GM23248 (cell line): ENCODE measurements around the gene MAG. TPM values are rescaled to one million over a fixed set of nuclear protein-coding genes. Genes with fewer than 3 reads are reported as not detected.

Source experiments
- DNase-seq: peaks from one replicate; pipeline ENCODE4 v3.0.0-alpha.2; 2015
- H2AFZ ChIP-seq: fragments of 200-600 bp; sonication (generic); 2 replicates; pipeline ENCODE4 v1.6.1; 2016; ENCODE audit warnings: antibody characterized with exemption
- H3F3A ChIP-seq: fragments of 200-600 bp; sonication (generic); 2 replicates; pipeline ENCODE4 v1.6.1; 2016; ENCODE audit warnings: mild to moderate bottlenecking, antibody characterized with exemption, mixed run types; ENCODE audit not compliant: insufficient read depth
- H3K27ac ChIP-seq: fragments of 200-600 bp; sonication (generic); 2 replicates; pipeline ENCODE4 v1.5.1; 2016; ENCODE audit warnings: mild to moderate bottlenecking
- H3K27me3 ChIP-seq: fragments of 200-600 bp; sonication (generic); replicated peaks from 2 replicates; pipeline ENCODE4 v1.6.1; 2016; ENCODE audit warnings: mild to moderate bottlenecking; ENCODE audit not compliant: insufficient read depth
- H3K36me3 ChIP-seq: fragments of 200-600 bp; sonication (generic); 2 replicates; pipeline ENCODE4 v1.6.1; 2016; ENCODE audit warnings: low read depth, mild to moderate bottlenecking
- H3K4me1 ChIP-seq: fragments of 200-600 bp; sonication (generic); 2 replicates; pipeline ENCODE4 v1.6.1; 2016; ENCODE audit warnings: mild to moderate bottlenecking; ENCODE audit not compliant: insufficient read depth
- H3K4me2 ChIP-seq: fragments of 200-600 bp; sonication (generic); one replicate; pipeline ENCODE4 v1.6.1; 2016; ENCODE audit warnings: mild to moderate bottlenecking; ENCODE audit not compliant: unreplicated experiment
- H3K4me3 ChIP-seq: fragments of 200-600 bp; sonication (generic); 2 replicates; pipeline ENCODE4 v1.5.1; 2016; ENCODE audit warnings: mild to moderate bottlenecking
- H3K79me2 ChIP-seq: fragments of 200-600 bp; sonication (generic); 2 replicates; pipeline ENCODE4 v1.6.1; 2016; ENCODE audit warnings: mild to moderate bottlenecking; ENCODE audit not compliant: insufficient read depth
- H3K9ac ChIP-seq: fragments of 200-600 bp; sonication (generic); 2 replicates; pipeline ENCODE4 v1.6.1; 2016; ENCODE audit warnings: mild to moderate bottlenecking
- H3K9me2 ChIP-seq: fragments of 200-600 bp; sonication (generic); 2 replicates; pipeline ENCODE4 v1.6.1; 2016; ENCODE audit warnings: mixed run types, mild to moderate bottlenecking, moderate library complexity; ENCODE audit not compliant: insufficient read depth
- H3K9me3 ChIP-seq: fragments of 200-600 bp; sonication (generic); one replicate; pipeline ENCODE4 v1.6.1; 2017; ENCODE audit warnings: low read depth
- H4K20me1 ChIP-seq: fragments of 200-600 bp; sonication (generic); 2 replicates; pipeline ENCODE4 v1.6.0; 2016; ENCODE audit not compliant: insufficient read depth
- EZH2 ChIP-seq: fragments of 200-600 bp; sonication (generic); IDR thresholded peaks from 2 replicates; pipeline ENCODE4 v1.6.1; 2018; ENCODE audit warnings: antibody characterized with exemption, mild to moderate bottlenecking; ENCODE audit not compliant: insufficient read depth, poor library complexity, severe bottlenecking
- EZH2phosphoT487 ChIP-seq: fragments of 200-600 bp; sonication (generic); IDR thresholded peaks from 2 replicates; pipeline ENCODE4 v1.6.1; 2018; ENCODE audit warnings: antibody characterized with exemption, moderate library complexity, mild to moderate bottlenecking, low read depth; ENCODE audit not compliant: insufficient read depth
- WGBS, 2 experiments: methylation state at CpG; one replicate each; pipeline ENCODE4 v1.1.6; 2015 to 2017; ENCODE audit warnings: low lambda C conversion rate in 2 of 2, low coverage in 1 of 2; ENCODE audit errors: missing lambda C conversion rate in 2 of 2; 5-methylcytosine and 5-hydroxymethylcytosine counted together
- in situ Hi-C: fragments of 300-500 bp; cut with MboI; formaldehyde crosslinking; loops from 2 replicates; pipeline ENCODE4 v1.15.0; 2020
- polyA plus RNA-seq: library from polyadenylated mRNA; unstranded; fragments of >200 nt; fragmentation: Nextera tagmentation; extraction: Ambion mirVana; gene quantifications from 2 replicates; pipeline ENCODE4 v1.2.1, GENCODE V29; 2016
- total RNA-seq: library from RNA; depleted of rRNA; stranded (reverse); fragments of >200 nt; shearing (Covaris generic); gene quantifications from 2 replicates; pipeline ENCODE4 v1.2.3, GENCODE V29; 2014

Gene MAG
- total and polyA plus RNA-seq, 2 experiments from 2014 or later = not detected

DNA sequence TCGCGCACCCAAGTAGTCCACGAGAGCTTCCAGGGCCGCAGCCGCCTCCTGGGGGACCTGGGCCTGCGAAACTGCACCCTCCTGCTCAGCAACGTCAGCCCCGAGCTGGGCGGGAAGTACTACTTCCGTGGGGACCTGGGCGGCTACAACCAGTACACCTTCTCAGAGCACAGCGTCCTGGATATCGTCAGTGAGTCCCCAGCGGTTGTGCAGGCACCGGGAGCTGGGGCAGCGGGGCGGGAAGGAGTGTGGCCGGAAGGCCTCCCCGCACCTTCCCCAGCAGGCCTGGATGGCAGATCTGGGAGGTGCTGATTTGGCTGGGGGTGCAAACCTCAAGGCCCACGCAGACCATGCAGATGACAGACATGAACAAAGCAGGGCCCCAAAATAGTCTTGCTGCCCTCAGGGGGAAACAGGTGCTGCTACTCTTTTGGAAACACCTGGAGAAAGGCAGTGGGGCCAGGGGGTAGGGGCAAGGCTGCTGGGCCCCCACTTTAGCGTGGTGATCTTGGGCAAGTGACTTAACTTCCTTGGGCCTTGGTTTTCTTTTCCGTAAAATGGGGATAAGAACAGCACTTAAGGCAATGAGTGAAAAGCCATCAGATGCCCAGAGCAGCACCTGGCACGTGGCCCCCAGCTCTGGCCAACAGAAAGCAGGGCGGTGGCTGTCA lies 4.0 kb downstream of the MAG start:
- in situ Hi-C loops = no loop called here
- Histone ChIP-seq H3K9me3 (no peaks in the 10 kb centered on the region), H3K27me3 (peaks cover 32% of the 10 kb centered on the region), H4K20me1 (no peaks in the 10 kb centered on the region), H3K4me2 (no peak overlapping the region), H3K9me2 (no peaks in the 10 kb centered on the region), H3K4me1 (peaks cover 8% of the 10 kb centered on the region; the same call in 1 of the 2 replicates), H3K27ac (no peak overlapping the region), H3K79me2 (no peaks in the 10 kb centered on the region), H3K36me3 (no peaks in the 10 kb centered on the region), H3F3A (no peaks in the 10 kb centered on the region), H3K9ac (no peak overlapping the region), H2AFZ (no peak overlapping the region), H3K4me3 (no peak overlapping the region)
- TF ChIP-seq EZH2phosphoT487 = no peak
- TF ChIP-seq EZH2 = no peak
- 60 to 63% methylated on average over 21 to 24 of the region's 24 CpGs for WGBS, 2 experiments
- no peak for DNase-seq

DNA sequence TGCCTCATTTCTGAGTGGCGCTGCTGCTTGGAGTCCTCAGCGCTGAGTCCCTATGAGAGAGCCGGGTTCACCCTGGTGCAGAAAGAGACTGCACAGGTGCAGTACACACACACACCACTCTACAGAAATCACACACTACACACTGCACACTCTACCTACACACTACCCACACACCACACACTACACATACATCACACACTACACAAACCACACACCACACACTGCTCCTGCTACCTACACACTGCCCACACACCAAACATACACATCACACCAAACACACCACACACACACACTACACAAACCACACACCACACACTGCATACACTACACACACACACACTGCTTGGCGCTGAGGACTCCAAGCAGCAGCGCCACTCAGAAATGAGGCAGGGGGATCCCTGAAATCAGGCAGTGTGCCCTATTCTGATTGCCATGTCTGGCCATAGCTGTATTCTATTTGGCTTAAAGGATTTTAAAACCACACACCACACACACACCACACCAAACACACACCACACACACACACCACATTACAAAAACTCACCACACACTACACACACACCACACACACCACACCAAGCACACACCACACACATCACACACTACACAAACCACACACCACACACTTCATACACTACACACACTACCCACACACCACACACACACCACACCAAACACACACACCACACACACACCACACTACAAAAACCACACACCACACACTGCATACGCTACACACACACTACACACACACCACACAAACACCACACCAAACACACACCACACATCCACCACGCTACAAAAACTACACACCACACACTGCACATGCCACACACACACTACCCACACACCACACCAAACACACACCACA lies 4.9 kb downstream of the MAG start:
- H3K9me2 ChIP-seq = no peaks in the 10 kb centered on the region
- H3K27me3 ChIP-seq = peaks cover 32% of the 10 kb centered on the region
- no peak for DNase-seq
- no peak overlapping the region for H2AFZ ChIP-seq
- H3K79me2 ChIP-seq = no peaks in the 10 kb centered on the region
- H4K20me1 ChIP-seq = no peaks in the 10 kb centered on the region
- H3K9ac ChIP-seq = no peak overlapping the region
- H3K9me3 ChIP-seq = no peaks in the 10 kb centered on the region
- H3K27ac ChIP-seq = no peak overlapping the region
- no peaks in the 10 kb centered on the region for H3F3A ChIP-seq
- H3K36me3 ChIP-seq = no peaks in the 10 kb centered on the region
- in situ Hi-C loops = no loop called here
- H3K4me1 ChIP-seq = peaks cover 8% of the 10 kb centered on the region; the same call in 1 of the 2 replicates
- TF ChIP-seq EZH2 = no peak
- no peak for TF ChIP-seq EZH2phosphoT487
- H3K4me3 ChIP-seq = no peak overlapping the region
- 87 to 88% methylated on average over 7 of the region's 7 CpGs for WGBS, 2 experiments
- no peak overlapping the region for H3K4me2 ChIP-seq

DNA sequence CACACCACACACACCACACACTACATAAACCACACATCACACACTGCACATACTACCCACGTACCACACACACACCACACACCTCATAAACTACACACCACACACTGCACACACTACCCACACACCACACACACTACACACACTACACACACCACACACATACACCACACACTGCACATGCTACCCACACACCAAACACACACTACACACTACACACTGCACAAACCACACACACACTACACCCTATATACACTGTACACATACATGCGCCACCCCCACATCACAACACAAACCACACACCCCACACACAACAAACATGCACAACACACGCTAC lies 5.5 kb downstream of the MAG start:
- Histone ChIP-seq H3K27ac (no peak overlapping the region), H3K9me3 (no peaks in the 10 kb centered on the region), H2AFZ (no peak overlapping the region), H3K9me2 (no peaks in the 10 kb centered on the region), H3K4me3 (no peak overlapping the region), H3K9ac (no peak overlapping the region), H3K27me3 (peaks cover 26% of the 10 kb centered on the region), H3K36me3 (no peaks in the 10 kb centered on the region), H3K79me2 (no peaks in the 10 kb centered on the region), H3F3A (no peaks in the 10 kb centered on the region), H3K4me2 (no peak overlapping the region), H4K20me1 (no peaks in the 10 kb centered on the region), H3K4me1 (peaks cover 8% of the 10 kb centered on the region; the same call in 1 of the 2 replicates)
- WGBS, 2 experiments = 63 to 64% methylated on average over 3 of the region's 3 CpGs
- no peak for DNase-seq
- in situ Hi-C loops = no loop called here
- TF ChIP-seq EZH2 (no peak), EZH2phosphoT487 (no peak)

DNA sequence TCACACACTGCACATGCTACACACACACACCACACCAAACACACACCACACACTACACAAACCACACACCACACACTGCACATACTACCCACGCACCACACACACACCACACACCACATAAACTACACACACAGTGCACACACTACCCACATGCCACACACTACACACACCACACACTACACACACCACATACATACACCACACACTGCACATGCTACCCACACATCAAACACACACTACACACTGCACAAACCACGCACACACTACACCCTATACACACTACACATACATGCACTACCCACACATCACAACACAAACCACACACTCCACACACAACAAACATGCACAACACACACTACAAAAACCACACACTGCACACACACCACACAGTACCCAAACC lies 6.0 kb downstream of the MAG start:
- Histone ChIP-seq H3K9me2 (no peaks in the 10 kb centered on the region), H3K27me3 (peaks cover 21% of the 10 kb centered on the region), H3K4me3 (no peak overlapping the region), H4K20me1 (no peaks in the 10 kb centered on the region), H3K9me3 (no peaks in the 10 kb centered on the region), H3K4me1 (peaks cover 8% of the 10 kb centered on the region; the same call in 1 of the 2 replicates), H2AFZ (no peak overlapping the region), H3F3A (no peaks in the 10 kb centered on the region), H3K36me3 (no peaks in the 10 kb centered on the region), H3K4me2 (no peak overlapping the region), H3K79me2 (no peaks in the 10 kb centered on the region), H3K9ac (no peak overlapping the region), H3K27ac (no peak overlapping the region)
- in situ Hi-C loops = no loop called here
- WGBS, 2 experiments = 88 to 97% methylated on average over 2 of the region's 2 CpGs
- TF ChIP-seq EZH2 (no peak), EZH2phosphoT487 (no peak)
- no peak for DNase-seq
